GM23338 (cell line): ENCODE measurements around the gene CPAMD8. TPM values are rescaled to one million over a fixed set of nuclear protein-coding genes. Genes with fewer than 3 reads are reported as not detected.

ENCODE experiments used
- ATAC-seq: fragments of 200-7000 bp; cut with Tn5 transposase; 3 replicates; pipeline ENCODE4 v1.9.1; 2020
- DNase-seq: peaks from one replicate; pipeline ENCODE4 v3.0.0-alpha.2; 2015; ENCODE audit warnings: low spot score
- H2AFZ ChIP-seq: fragments of 200-600 bp; sonication (generic); 2 replicates; pipeline ENCODE4 v1.8.0; 2016; ENCODE audit warnings: antibody characterized with exemption, mild to moderate bottlenecking, moderate library complexity
- H3F3A ChIP-seq: fragments of 200-600 bp; sonication (generic); replicated peaks from 2 replicates; pipeline ENCODE4 v1.8.0; 2017; ENCODE audit warnings: antibody characterized with exemption, mixed run types, low read depth
- H3K27ac ChIP-seq: fragments of 200-600 bp; sonication (generic); 2 replicates; pipeline ENCODE4 v1.6.1; 2016; ENCODE audit warnings: low read depth
- H3K27me3 ChIP-seq: fragments of 200-600 bp; sonication (generic); 2 replicates; pipeline ENCODE4 v1.8.0; 2016; ENCODE audit warnings: mild to moderate bottlenecking, mixed run types, moderate library complexity; ENCODE audit not compliant: insufficient read depth
- H3K36me3 ChIP-seq: fragments of 200-600 bp; sonication (generic); 2 replicates; pipeline ENCODE4 v1.8.0; 2016; ENCODE audit warnings: mild to moderate bottlenecking; ENCODE audit not compliant: insufficient read depth
- H3K4me1 ChIP-seq: fragments of 200-600 bp; sonication (generic); 2 replicates; pipeline ENCODE4 v1.8.0; 2016; ENCODE audit warnings: mild to moderate bottlenecking, moderate library complexity; ENCODE audit not compliant: insufficient read depth
- H3K4me2 ChIP-seq: fragments of 200-600 bp; sonication (generic); 2 replicates; pipeline ENCODE4 v1.7.1; 2017; ENCODE audit warnings: mixed run types
- H3K4me3 ChIP-seq: fragments of 200-600 bp; sonication (generic); 2 replicates; pipeline ENCODE4 v1.6.1; 2016; ENCODE audit warnings: mixed run types
- H3K79me2 ChIP-seq: fragments of 200-600 bp; sonication (generic); replicated peaks from 2 replicates; pipeline ENCODE4 v1.8.0; 2017; ENCODE audit warnings: mild to moderate bottlenecking; ENCODE audit not compliant: insufficient read depth
- H3K9me2 ChIP-seq: fragments of 200-600 bp; sonication (generic); 2 replicates; pipeline ENCODE4 v1.8.0; 2017; ENCODE audit not compliant: insufficient read depth
- H4K20me1 ChIP-seq: fragments of 200-600 bp; sonication (generic); replicated peaks from 2 replicates; pipeline ENCODE4 v1.8.0; 2017; ENCODE audit warnings: mild to moderate bottlenecking; ENCODE audit not compliant: insufficient read depth
- H3K27ac Mint-ChIP-seq: 2 replicates; pipeline ENCODE4 v1.8.0; 2020; ENCODE audit warnings: inconsistent platforms, mild to moderate bottlenecking, moderate library complexity, mixed read lengths
- H3K27me3 Mint-ChIP-seq: 3 replicates; pipeline ENCODE4 v1.8.0; 2022; ENCODE audit warnings: low read depth, mild to moderate bottlenecking, moderate library complexity, mixed read lengths, inconsistent platforms; ENCODE audit not compliant: insufficient read depth, poor library complexity
- H3K36me3 Mint-ChIP-seq: 3 replicates; pipeline ENCODE4 v1.8.0; 2021; ENCODE audit warnings: low read depth, mild to moderate bottlenecking, inconsistent platforms, moderate library complexity, mixed read lengths
- H3K4me1 Mint-ChIP-seq: 3 replicates; pipeline ENCODE4 v1.8.0; 2020; ENCODE audit warnings: mild to moderate bottlenecking, inconsistent platforms, mixed read lengths
- H3K4me3 Mint-ChIP-seq: 3 replicates; pipeline ENCODE4 v1.8.0; 2021; ENCODE audit warnings: moderate library complexity, mild to moderate bottlenecking, inconsistent platforms, mixed read lengths
- H3K9me3 Mint-ChIP-seq: 3 replicates; pipeline ENCODE4 v1.8.0; 2020; ENCODE audit warnings: moderate library complexity, mild to moderate bottlenecking, inconsistent platforms, mixed read lengths
- CTCF ChIP-seq, 2 experiments: fragments of 200-600 bp in 1 of 2; sonication (generic) in 1 of 2; conservative IDR thresholded peaks; 2 replicates each; pipeline versions ENCODE4 v1.5.1 to v1.6.1; 2016 to 2017; ENCODE audit warnings: antibody characterized with exemption in 2 of 2, low read depth in 2 of 2, mild to moderate bottlenecking in 2 of 2, moderate library complexity in 1 of 2
- EZH2 ChIP-seq: fragments of 200-600 bp; sonication (generic); IDR thresholded peaks from one replicate; pipeline ENCODE4 v1.8.0; 2017; ENCODE audit warnings: antibody characterized with exemption, mild to moderate bottlenecking, low read depth; ENCODE audit not compliant: unreplicated experiment
- EZH2phosphoT487 ChIP-seq: fragments of 200-600 bp; sonication (generic); IDR thresholded peaks from one replicate; pipeline ENCODE4 v1.8.1; 2018; ENCODE audit warnings: antibody characterized with exemption; ENCODE audit not compliant: unreplicated experiment
- JUNB ChIP-seq: IDR thresholded peaks from one replicate; pipeline ENCODE4 v1.6.1; 2016; ENCODE audit warnings: antibody characterized with exemption; ENCODE audit not compliant: unreplicated experiment
- NANOG ChIP-seq: IDR thresholded peaks from 2 replicates; pipeline ENCODE4 v1.6.1; 2016; ENCODE audit warnings: antibody characterized with exemption, borderline replicate concordance
- POLR2AphosphoS5 ChIP-seq: IDR thresholded peaks from 2 replicates; pipeline ENCODE4 v1.6.1; 2016; ENCODE audit warnings: antibody characterized with exemption, low read depth
- REST ChIP-seq: IDR thresholded peaks from one replicate; pipeline ENCODE4 v1.6.1; 2018; ENCODE audit warnings: antibody characterized with exemption; ENCODE audit not compliant: unreplicated experiment
- STAT1 ChIP-seq: IDR thresholded peaks from one replicate; pipeline ENCODE4 v1.6.1; 2016; ENCODE audit warnings: antibody characterized with exemption; ENCODE audit not compliant: unreplicated experiment
- ZNF114 ChIP-seq: fragments of 250-450 bp; sonication (Bioruptor Pico); IDR thresholded peaks from 2 replicates; pipeline ENCODE4 v1.5.0; 2020; ENCODE audit warnings: mild to moderate bottlenecking, moderate library complexity
- ZNF331 ChIP-seq: fragments of 250-450 bp; sonication (Bioruptor Pico); IDR thresholded peaks from 2 replicates; pipeline ENCODE4 v1.5.0; 2020; ENCODE audit warnings: low read depth, mild to moderate bottlenecking, moderate library complexity
- polyA plus RNA-seq: library from polyadenylated mRNA; unstranded; fragments of >200 nt; fragmentation: Nextera tagmentation; extraction: Ambion mirVana; gene quantifications from 2 replicates; pipeline ENCODE4 v1.2.1, GENCODE V29; 2016
- total RNA-seq: library from RNA; depleted of rRNA; stranded (reverse); fragments of >200 nt; shearing (Covaris generic); gene quantifications from 2 replicates; pipeline ENCODE4 v1.2.3, GENCODE V29; 2014

Gene CPAMD8
- total and polyA plus RNA-seq, 2 experiments from 2014 or later: 4.4 to 11.8 TPM

- TF ChIP-seq EZH2phosphoT487 (no peak), ZNF331 (CRISPR knock-in tag) (no peak), POLR2AphosphoS5 (no peak), ZNF114 (CRISPR knock-in tag) (no peak), CTCF (conservative IDR thresholded peaks at IDR 0.05; ENCODE audit: low read depth in 2 of 2) (no peak), NANOG (no peak), EZH2 (no peak), REST (no peak), JUNB (no peak), STAT1 (no peak)
These were observed 149.7 kb downstream of the CPAMD8 start (continued) for GRCh38 chr19:16876904-16877361.

- peaks cover 14% of the 10 kb centered on the region for H3K9me3 Mint-ChIP-seq
- H3K4me1 Mint-ChIP-seq: no peaks in the 10 kb centered on the region
- Histone ChIP-seq H3K27ac (no peak overlapping the region), H2AFZ (no peak overlapping the region), H3K79me2 (peaks cover 15% of the 10 kb centered on the region), H4K20me1 (no peaks in the 10 kb centered on the region; the same call in 1 of the 2 replicates), H3K4me1 (no peaks in the 10 kb centered on the region), H3K36me3 (peaks cover 10% of the 10 kb centered on the region), H3F3A (no peaks in the 10 kb centered on the region), H3K4me2 (no peak overlapping the region), H3K27me3 (no peaks in the 10 kb centered on the region), H3K4me3 (no peak overlapping the region), H3K9me2 (no peaks in the 10 kb centered on the region)
- H3K27ac Mint-ChIP-seq: peak overlapping the region; percentile 90; the same call in 1 of the 2 replicates
- no peak overlapping the region for H3K4me3 Mint-ChIP-seq
- ATAC-seq (no peak; the same call in 2 of the 3 replicates), DNase-seq (no peak)
- peaks cover 76% of the 10 kb centered on the region for H3K36me3 Mint-ChIP-seq
- H3K27me3 Mint-ChIP-seq: peaks cover 11% of the 10 kb centered on the region
- TF ChIP-seq CTCF (conservative IDR thresholded peaks at IDR 0.05; ENCODE audit: low read depth in 2 of 2): no peak
These were observed 150.7 kb downstream of the CPAMD8 start for GRCh38 chr19:16875584-16876555.
